Measurements from ENCODE around the gene XPNPEP2. TPM values are rescaled to one million over a fixed set of nuclear protein-coding genes. Genes with fewer than 3 reads are reported as not detected.

Gene XPNPEP2
- total RNA-seq, 1 experiment from 2014 or later, result not detected

DNA sequence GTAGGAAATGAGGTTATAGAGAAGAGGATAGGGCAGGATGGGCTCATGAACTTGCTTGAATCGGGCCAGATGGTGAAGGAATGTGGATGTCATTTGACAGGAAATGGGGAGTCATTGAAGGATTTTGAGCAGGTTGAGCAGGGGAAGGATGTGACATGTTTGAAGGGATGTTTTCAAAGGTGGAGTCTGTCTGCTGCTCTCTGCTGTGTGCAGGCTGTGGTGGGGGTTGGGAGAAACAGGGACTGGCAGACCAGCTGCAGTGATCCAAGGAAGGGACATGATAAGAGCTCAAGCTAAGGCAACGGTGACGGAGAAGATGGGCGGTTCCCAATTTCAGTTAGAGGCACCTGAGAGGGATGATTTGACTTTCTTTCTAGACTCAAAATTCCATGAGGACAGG, 14.0 kb upstream of the XPNPEP2 start:
- Histone ChIP-seq H3F3A (ENCODE audit: low read length, unreplicated experiment) (no peaks in the 10 kb centered on the region), H3K36me3 (ENCODE audit: low read depth, low read length) (no peaks in the 10 kb centered on the region), H3K27ac (ENCODE audit: low read length) (no peak overlapping the region), H3K9me3 (ENCODE audit: low read length) (no peaks in the 10 kb centered on the region), H3K9me2 (replicated peaks; ENCODE audit: low read length) (no peaks in the 10 kb centered on the region), H2AFZ (ENCODE audit: low read length) (no peak overlapping the region), H3K27me3 (ENCODE audit: low read length) (no peaks in the 10 kb centered on the region), H3K9ac (ENCODE audit: low read length) (no peak overlapping the region), H4K20me1 (ENCODE audit: low read length) (no peaks in the 10 kb centered on the region), H3K79me2 (ENCODE audit: low read length) (no peaks in the 10 kb centered on the region), H3K4me3 (ENCODE audit: low read length) (no peak overlapping the region), H3K4me1 (ENCODE audit: insufficient read depth, low read length) (peaks cover 20% of the 10 kb centered on the region), H3K4me2 (ENCODE audit: low read length) (no peak overlapping the region)
- DNase-seq (no peak), ATAC-seq (no peak)
- intact Hi-C loops (cut with micrococcal nuclease), result no loop called here
- ChIA-PET CTCF (no interaction called here), POLR2A (ENCODE audit: unreplicated experiment) (no interaction called here)
- no peak for TF ChIP-seq EZH2 (IDR thresholded peaks at IDR 0.05; ENCODE audit: low read length, unreplicated experiment)
- TF ChIP-seq EZH2phosphoT487 (IDR thresholded peaks at IDR 0.05; ENCODE audit: borderline replicate concordance, low read length), result no peak
- TF ChIP-seq, protein P1, sequence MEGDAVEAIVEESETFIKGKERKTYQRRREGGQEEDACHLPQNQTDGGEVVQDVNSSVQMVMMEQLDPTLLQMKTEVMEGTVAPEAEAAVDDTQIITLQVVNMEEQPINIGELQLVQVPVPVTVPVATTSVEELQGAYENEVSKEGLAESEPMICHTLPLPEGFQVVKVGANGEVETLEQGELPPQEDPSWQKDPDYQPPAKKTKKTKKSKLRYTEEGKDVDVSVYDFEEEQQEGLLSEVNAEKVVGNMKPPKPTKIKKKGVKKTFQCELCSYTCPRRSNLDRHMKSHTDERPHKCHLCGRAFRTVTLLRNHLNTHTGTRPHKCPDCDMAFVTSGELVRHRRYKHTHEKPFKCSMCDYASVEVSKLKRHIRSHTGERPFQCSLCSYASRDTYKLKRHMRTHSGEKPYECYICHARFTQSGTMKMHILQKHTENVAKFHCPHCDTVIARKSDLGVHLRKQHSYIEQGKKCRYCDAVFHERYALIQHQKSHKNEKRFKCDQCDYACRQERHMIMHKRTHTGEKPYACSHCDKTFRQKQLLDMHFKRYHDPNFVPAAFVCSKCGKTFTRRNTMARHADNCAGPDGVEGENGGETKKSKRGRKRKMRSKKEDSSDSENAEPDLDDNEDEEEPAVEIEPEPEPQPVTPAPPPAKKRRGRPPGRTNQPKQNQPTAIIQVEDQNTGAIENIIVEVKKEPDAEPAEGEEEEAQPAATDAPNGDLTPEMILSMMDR (conservative IDR thresholded peaks at IDR 0.05; ENCODE audit: low read depth, low read length), result no peak
- no TSS peak for BruUV-seq (replicated peaks)

DNA sequence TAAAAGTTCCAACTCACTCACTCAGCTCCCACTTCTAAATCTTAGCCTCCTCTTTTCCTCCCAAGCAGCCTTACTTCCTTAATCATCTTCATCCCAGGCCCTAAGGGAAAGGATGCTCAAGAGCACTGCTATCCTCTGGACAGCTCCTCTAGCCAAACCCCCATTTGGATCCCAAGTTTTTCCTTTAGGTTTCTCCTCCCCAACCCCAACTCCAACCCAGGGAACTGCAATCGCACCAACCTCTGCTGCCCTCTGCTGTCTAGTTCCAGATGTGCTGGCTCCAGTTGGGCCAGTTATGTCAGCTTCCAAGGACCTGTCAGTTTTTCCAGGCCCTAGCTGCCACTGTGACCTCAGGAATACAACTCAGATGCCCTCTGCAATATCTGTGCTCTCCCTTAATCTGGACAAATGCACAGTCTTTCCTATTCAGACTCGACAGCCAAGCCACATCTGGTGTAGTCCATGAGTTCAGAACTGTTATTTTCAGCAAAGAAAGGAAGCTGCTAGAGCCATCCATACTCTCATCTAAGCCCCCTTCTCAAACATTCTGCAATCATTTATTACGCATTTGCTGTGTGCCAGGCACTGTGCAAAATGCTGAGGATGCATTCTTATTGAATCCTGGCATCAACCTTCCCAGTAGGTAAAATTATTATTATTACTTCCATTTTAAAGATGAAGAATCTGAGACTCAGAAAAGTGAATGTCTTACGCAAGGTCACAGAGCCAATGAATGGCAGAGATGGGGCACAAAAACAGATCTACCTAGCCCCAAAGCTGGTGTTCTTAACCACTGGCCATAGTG, 12.3 kb upstream of the XPNPEP2 start:
- peaks cover 13% of the 10 kb centered on the region; the same call in 1 of the 2 replicates for H3K4me1 ChIP-seq (ENCODE audit: insufficient read depth, low read length)
- DNase-seq (peak; percentile 82), ATAC-seq (peak; percentile 88)
- H3K79me2 ChIP-seq (ENCODE audit: low read length), result no peaks in the 10 kb centered on the region
- no peak overlapping the region for H3K4me3 ChIP-seq (ENCODE audit: low read length)
- no peak overlapping the region for H2AFZ ChIP-seq (ENCODE audit: low read length)
- H3K27ac ChIP-seq (ENCODE audit: low read length), result no peak overlapping the region
- H3K9ac ChIP-seq (ENCODE audit: low read length), result no peak overlapping the region
- CTCF ChIA-PET, result interaction anchor here (0.6 to 2.2 kb wide), 7 partner anchors 70 to 123 kb away, joined by 3 to 14 read pairs (median 3); partner anchors contain the start of gene APLN
- no TSS peak for BruUV-seq (replicated peaks)
- intact Hi-C loops (cut with micrococcal nuclease), result loop anchor here (1.0 kb wide), 4 partner anchors 48 to 119 kb away; no protein-coding TSS in a partner anchor
- H3K4me2 ChIP-seq (ENCODE audit: low read length), result no peak overlapping the region
- no peak for TF ChIP-seq EZH2phosphoT487 (IDR thresholded peaks at IDR 0.05; ENCODE audit: borderline replicate concordance, low read length)
- TF ChIP-seq, protein P1 (conservative IDR thresholded peaks at IDR 0.05; ENCODE audit: low read depth, low read length), result peak; percentile 86
- no peaks in the 10 kb centered on the region for H3K36me3 ChIP-seq (ENCODE audit: low read depth, low read length)
- no peaks in the 10 kb centered on the region for H3F3A ChIP-seq (ENCODE audit: low read length, unreplicated experiment)
- no peaks in the 10 kb centered on the region for H3K27me3 ChIP-seq (ENCODE audit: low read length)
- H3K9me3 ChIP-seq (ENCODE audit: low read length), result no peaks in the 10 kb centered on the region
- POLR2A ChIA-PET (ENCODE audit: unreplicated experiment), result no interaction called here
- H3K9me2 ChIP-seq (replicated peaks; ENCODE audit: low read length), result no peaks in the 10 kb centered on the region
- no peaks in the 10 kb centered on the region for H4K20me1 ChIP-seq (ENCODE audit: low read length)

DNA sequence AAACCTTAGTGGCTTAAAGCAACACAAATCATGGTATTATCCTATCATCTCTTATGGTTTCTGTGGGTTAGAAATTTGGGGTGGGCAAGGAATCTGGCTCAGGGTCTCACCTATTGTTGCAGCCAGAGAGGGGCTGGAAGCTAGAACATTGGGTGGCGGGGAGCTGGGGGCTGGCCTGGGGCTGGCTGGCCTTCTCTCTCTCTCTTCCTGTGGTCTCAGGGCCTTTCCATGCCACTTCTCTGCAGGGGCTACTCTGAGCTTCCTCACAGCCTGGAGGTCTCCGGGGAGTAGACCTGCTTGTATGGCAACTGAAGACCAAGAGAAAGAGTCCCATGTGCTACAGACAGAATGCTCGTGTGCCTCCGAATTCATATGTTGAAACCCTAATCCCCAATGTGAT, 10.7 kb upstream of the XPNPEP2 start:
- intact Hi-C loops (cut with micrococcal nuclease), result no loop called here
- no peaks in the 10 kb centered on the region for H3K79me2 ChIP-seq (ENCODE audit: low read length)
- no peak overlapping the region for H3K4me3 ChIP-seq (ENCODE audit: low read length)
- no peaks in the 10 kb centered on the region for H3K9me2 ChIP-seq (replicated peaks; ENCODE audit: low read length)
- peaks cover 10% of the 10 kb centered on the region; the same call in 1 of the 2 replicates for H3K4me1 ChIP-seq (ENCODE audit: insufficient read depth, low read length)
- DNase-seq, result no peak
- ChIA-PET CTCF (no interaction called here), POLR2A (ENCODE audit: unreplicated experiment) (no interaction called here)
- no peak overlapping the region for H3K4me2 ChIP-seq (ENCODE audit: low read length)
- H3K36me3 ChIP-seq (ENCODE audit: low read depth, low read length), result no peaks in the 10 kb centered on the region
- TF ChIP-seq, protein P1 (conservative IDR thresholded peaks at IDR 0.05; ENCODE audit: low read depth, low read length), result no peak
- TF ChIP-seq EZH2phosphoT487 (IDR thresholded peaks at IDR 0.05; ENCODE audit: borderline replicate concordance, low read length), result no peak
- no peak for TF ChIP-seq EZH2 (IDR thresholded peaks at IDR 0.05; ENCODE audit: low read length, unreplicated experiment)
- H2AFZ ChIP-seq (ENCODE audit: low read length), result no peak overlapping the region
- H3K9ac ChIP-seq (ENCODE audit: low read length), result no peak overlapping the region
- H3F3A ChIP-seq (ENCODE audit: low read length, unreplicated experiment), result no peaks in the 10 kb centered on the region
- H3K27ac ChIP-seq (ENCODE audit: low read length), result no peak overlapping the region
- ATAC-seq, result no peak
- no peaks in the 10 kb centered on the region for H3K9me3 ChIP-seq (ENCODE audit: low read length)
- no peaks in the 10 kb centered on the region for H3K27me3 ChIP-seq (ENCODE audit: low read length)
- no peaks in the 10 kb centered on the region for H4K20me1 ChIP-seq (ENCODE audit: low read length)
- no TSS peak for BruUV-seq (replicated peaks)
